Ecto neural progenitor cell (in vitro differentiated cells): ENCODE data around the gene FAM53B.

Experiments used
- DNase-seq: peaks from one replicate; pipeline ENCODE4 v3.0.0-alpha.2; 2018; ENCODE audit warnings: low spot score

The FAM53B gene

DNA sequence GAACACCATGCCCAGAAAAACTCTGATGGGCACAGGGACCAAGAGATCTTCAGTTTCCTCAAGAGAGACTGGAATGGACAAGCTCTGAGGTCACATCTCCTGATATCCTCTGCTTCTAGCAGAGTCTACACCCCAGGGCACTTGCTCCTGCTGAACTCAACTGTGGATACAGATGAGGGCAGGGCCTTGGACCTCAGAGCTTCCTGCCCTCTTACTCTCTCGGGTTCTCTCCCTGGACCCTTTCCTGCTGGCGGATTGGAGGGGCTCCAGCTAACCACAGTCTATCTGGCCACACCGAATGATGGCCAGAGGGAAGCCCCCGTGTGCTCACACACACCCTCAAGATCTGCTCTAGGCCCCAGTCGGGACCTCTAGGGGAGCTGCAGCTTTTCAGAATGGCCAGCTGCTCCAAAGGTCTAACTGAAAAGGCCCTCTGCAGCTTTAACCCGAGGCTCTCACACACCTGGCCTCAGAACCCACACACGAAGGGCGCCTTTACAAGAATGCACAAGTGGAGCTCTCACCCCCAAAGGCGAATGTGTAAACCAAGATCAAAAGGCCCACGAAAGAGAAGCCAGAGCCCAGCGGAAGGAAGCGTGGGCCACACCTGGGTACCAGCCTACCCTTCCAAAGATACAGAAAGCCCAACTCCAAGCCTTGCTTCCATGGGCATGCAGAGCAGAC, 65.5 kb downstream of the FAM53B start:
- no peak for DNase-seq

DNA sequence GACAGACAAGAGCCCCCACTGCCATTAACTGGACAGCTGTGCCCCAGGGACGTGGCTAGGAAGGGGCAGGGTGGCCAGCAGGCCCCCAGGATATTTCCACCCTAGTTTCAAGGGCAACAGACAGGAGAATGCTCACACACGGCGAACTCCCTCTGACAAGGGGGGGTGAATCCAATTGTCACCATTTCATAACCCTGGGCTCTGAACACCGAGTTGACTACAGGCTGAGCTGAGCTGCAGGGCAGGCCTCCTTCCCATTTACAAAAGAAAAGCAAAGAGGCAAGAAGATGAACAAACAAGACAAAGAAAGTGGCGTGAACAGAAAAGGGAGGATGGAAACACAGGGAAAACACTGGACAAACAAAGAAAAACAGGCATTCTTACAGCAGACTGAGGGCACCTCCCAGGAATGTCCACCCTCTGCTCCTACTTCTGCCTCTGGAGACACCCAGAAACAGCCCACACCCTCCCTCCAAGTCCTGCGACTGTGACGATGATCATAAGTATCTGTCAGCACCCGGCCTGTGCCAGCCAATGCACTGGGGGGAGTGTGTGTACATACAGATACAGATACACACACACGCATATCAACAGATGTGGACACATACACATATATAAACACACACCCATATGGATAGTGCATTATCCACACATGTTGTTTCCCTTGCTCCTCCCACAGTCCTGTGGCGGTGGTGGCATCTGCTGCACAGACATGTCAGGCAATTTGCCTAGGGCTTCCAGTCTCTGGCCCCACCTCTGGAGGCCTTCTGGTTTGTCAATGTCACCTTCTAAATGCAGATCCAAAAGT, 66.2 kb downstream of the FAM53B start:
- no peak for DNase-seq

DNA sequence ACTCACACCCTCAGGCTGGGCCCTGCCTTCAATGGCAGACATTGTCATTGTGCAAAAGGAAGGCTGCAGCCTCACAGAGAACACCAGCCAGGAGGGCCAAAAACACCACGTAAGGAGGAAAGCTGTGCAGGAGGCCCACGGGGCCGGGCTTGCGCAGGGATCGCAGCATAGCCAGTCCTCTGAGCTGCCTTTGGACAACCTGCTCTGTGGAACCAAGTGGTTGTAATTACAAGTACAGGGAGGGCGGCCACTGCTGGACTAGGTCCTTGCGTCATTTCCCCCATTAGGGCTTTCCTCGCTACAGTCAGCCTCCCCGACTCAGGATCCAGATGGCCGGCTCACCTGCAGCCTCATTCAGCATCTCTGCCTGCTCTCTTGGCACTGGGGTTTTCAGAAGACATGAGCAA, 66.9 kb downstream of the FAM53B start:
- no peak for DNase-seq

DNA sequence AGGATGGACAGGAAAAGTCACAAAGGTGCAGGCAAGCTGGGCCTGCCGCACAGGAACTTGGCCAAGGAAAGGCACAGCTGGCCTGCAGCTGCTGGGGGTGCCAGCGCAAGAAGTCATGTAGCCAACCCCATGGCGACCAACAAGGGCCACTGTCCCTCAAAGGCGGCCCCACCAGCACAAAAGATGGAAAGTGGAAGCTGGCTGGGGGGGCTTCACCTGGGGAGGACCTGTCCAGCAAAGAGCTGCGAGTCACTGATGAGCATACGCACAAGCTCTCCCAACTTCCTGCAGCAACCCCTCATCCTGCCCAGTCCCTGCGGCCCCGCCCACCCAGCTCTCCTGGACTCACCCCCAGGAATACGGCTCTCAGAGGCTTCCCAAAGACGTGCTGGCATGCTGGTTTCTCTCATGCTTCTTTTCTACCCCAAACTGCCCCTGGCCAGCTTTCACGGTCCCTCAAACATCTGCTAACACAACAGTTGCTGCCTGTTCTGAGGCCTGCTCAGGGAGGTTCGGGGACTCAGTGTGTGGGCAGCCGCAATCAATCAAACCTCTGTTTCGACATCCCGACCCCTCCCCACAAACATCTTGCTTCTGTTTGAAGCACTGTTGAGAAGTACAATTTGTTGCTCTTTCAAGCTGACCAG, 67.6 kb downstream of the FAM53B start:
- no peak for DNase-seq

DNA sequence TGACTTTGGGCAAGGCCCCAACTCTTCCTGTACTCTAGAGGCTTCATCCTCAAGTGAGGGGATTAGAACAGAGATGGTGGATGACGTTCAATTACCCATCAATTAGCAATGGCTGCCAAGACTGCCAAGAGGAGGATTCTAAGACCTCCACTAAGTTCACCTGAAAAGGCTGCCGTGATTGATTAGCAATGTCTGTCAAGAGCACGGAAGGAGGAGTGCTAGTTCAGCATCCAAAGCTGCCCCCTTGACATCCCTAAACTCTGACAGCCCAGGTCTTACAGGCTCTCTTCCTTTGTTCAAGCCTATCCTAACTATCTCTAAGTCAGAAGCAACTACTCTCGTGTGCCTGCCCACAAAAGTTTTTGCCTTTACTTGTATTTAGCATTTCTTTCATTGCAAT, 68.4 kb downstream of the FAM53B start:
- no peak for DNase-seq

DNA sequence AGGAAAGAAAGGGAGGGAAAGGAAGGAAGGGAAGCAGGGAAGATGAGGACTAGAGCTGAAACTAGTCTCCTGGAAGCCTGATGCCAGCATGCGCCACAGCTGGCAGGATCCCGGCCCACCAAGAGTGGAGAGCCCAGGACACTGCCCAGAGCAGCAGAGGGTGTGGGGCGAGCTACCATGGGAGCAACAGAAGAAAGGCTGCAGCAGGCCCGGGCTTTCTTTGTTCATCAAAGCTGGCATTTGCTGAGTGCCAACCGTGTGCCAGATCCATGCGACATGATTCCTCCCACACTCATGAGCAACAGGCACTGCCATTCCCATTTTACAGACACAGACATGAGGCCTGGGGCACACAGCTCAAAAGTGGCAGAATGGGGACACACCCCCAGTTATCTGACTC, 68.9 kb downstream of the FAM53B start:
- DNase-seq = no peak

DNA sequence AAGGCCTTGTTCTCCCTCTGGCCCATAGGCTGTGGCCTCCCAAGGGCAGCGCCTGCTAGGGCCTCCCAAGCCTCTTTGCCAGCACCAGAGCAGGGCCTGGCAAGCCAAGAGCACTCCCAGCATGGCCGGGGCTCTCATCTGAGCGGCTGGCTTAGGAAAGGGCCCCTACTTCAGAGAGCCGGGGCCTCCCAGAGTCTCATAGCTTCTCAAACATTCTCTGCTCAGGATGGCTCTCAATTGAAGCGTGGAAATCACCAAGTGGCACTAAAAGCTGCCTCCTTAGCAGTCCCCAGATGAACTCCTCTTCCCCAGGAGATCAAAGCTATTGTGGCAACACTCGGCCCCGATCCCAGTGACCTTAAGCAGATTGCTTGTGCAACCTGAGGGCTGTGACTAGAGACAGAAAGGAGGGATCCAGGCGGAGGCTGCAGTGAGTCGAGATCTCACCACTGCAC, 69.4 kb downstream of the FAM53B start:
- no peak for DNase-seq

DNA sequence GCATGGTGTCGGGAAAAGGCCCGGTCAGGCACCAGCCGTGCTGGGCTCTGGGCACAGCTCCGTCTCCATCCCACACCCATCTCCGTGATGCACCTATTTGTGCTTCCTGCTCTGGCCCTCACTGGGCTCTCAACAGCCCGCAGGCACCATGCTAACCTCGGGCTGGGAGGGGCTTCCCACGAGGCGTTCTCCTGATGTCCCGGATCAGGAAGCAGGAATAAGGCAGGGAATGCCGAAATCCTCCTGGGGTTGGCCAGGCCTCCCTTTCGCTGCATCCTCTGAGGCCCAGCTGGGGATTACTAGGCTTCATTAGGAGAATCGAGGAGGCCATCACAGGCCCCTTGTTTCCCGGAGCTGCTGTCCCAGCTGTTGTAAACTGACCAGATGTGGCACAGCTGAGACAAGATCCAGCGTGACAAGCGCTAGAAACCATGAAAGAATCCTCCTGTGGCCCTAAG, 72.0 kb downstream of the FAM53B start:
- peak; percentile 68 for DNase-seq

DNA sequence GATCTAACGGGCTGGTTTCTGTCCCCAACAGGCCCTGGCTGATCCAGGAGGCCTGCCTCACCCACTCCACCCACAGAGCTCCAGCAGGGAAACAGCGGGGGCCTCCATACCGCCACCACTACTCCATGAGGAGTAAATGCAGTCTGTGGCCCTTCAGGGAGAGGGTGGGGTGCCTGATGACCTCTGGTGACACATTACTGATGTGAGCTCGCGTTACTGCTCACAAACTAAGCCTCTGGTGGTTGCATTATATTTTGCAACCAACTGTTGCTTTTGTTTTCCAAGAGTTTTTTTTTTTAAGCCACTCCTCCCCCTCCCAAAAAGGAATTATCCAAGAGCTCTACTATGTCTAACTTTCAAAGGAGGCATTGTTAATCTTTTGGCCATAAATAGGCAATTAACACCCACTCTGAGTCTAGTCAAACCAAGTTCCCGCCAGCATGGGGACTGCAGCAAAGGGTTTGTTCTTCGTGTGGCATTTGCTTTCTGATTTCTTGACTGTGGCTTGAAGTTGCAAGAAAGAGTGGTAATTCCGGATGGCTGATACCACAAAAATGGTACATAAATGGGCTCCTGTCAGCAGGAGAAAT, 72.6 kb downstream of the FAM53B start:
- no peak for DNase-seq

DNA sequence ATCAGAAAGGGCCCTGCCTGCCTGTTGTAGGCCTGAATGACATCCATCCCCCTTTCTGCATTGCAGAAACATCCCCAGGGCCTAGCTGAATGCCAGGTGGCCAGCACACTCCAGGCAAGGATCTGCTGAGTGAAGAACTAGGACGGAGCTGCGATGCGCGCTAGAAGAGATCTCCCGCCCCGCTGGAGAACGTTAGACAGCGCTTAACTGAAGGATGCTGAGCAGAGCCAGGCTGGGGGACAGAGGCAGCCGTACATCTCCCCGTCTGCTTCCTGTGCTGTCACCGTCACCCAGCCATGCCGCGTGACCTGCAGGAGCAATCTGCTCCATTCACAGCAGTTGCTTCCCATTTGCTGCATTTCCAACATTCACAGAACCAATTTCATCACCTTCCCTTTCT, 73.3 kb downstream of the FAM53B start:
- no peak for DNase-seq

DNA sequence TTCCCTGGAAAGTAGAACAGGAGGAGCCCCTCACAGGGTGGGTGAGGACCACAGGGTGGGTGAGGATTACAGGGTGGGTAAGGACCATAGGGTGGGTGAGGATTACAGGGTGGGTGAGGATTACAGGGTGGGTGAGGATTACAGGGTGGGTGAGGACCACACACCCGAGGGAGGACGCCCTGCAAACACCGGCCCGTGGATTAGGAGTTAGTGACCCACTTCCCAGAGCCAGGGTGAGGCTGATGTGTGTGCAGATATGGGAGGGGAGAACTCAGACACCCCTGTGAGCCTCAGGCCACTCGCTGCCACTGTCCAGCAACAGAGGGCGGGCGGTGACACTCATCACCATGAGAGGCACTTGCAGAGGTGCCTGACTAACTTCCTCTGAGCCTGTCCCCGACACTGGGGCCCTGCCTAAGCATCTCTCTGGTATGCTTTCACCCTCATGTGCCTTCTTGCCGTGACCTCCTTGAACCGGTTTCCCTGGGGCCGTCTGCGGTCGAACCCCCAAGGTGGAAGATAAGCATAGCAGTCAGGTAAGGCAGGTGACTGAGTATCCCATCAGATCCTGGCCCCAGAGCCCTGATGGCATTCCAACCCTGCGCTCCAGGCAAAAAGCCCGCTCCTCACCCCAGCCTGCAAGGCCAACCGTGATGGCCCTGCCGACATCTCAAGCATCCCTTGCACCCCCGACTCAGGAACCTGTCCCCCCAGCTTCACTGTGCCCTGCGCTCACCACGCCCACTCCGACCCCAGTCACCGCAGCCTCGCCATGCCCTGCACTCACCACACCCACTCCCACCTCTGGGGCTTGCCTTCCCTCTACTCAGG, 74.1 kb downstream of the FAM53B start:
- DNase-seq = no peak

DNA sequence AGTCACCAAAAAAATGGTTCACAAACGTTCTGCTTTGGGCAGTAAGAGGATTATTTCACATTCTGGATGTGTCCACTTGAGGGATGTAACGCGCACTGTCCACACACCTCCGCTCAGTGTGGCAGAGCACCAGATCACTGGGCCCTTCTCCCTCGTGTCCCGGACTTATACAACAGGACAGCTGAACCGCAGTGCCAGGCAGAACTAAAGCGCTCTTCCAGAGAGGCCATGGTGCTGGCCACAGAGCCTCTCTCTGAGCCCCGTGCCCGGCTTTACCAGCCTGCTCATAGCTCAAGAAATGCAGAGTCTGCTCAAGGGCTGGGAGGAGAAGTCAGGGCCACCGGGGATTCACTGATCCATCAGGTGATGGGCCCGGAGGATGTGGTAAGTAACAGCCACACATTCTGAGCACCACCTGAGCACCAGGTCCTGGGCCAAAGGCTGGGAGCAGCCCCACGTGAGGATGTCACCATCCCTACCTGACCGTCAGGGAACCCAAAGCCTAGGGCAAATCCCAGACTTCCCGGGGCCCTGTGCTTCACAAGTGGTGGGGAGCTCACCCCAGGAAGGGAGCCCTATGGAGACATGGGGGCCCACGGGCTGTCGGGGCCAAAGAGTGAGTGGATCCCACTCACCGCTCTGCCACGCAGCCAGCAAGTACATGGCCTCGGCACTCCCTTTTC, 74.9 kb downstream of the FAM53B start:
- DNase-seq = no peak

DNA sequence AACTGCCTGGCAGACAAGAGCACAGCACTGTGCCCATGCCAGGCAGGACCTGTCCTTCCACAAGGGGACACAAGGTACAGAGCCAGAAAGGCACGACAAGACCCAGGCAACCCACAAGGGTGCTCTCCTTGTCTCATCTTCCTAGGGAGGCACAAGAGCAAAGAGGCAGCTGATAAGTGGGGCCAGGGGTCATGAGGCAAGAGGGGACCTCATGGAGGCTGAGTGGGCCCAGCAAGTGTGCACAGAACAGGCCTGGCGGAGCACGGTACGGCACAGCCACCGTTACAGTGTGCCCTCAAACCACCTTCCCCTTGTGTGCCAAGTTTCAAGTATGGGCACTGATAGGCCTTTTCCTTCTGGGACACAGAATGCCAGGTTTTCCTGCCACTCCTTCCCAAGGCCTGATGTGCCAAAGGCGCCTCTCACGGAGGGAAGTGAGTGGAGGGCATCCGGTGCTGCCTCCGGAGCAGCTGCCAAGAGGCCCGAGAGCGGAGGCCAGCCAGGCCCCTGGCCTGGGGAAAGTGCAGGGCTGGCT, 75.6 kb downstream of the FAM53B start:
- no peak for DNase-seq

DNA sequence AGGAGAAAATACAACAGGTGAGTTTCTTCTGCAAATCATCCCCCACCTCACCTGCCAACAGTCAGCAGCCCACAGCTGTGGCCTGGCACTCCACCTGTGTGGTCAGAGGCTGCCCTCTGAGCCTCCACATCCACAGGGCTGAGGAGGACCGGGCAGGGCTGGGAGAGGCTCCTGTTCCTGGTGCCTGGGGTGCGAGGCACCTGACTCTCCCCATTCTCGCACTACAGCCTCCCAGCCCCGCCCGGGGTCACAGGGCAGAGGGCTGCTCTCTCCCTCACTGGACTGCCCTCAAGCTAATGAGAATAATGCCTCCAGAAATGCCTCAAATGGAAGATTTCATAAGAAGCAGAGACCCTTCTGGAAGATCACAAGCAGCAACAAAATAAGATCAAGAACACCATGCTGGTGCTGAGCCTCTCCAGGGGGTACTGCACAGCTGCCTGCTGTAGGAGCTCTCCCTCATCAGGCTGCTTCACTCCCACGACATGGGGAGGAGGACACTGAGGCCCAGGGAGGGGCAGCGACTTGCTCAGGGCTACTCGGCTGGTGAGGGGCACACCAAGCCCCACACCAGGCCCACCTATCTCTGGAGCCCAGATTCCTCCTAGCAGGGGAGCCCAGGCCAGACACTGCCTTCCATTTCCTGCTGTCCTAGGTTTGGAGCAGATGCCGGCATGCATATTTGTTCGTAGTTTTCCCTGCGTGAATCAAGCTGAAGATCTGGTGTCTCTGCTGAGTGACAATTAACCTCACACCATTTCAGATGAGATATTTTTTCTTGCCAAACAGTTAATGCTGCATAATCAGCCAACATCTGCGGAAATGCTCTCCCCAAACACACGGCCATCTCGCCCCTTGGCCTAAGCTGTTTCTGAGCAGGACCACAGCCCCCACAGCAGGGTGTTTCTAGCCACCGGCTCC, 76.5 kb downstream of the FAM53B start:
- DNase-seq = no peak

DNA sequence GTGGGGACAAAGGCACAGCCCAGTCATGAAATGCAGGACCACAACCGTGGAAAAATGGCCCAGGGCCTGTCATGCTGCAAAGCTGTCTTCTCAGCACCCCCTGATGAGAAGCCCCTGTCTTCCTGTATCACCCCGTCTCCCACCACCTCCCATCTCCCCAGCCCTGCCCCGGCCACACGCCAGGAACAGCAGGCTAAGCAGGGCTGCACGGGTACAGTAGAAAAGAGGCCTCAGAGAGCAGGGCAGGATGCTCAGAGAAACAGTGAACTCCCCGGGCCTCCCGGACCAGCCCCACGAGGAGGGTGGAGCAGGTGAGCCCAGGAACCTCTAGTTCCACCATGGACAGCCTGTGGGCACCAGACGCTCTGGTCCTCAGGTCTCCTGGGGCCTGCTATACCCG, 77.7 kb downstream of the FAM53B start:
- DNase-seq = no peak

DNA sequence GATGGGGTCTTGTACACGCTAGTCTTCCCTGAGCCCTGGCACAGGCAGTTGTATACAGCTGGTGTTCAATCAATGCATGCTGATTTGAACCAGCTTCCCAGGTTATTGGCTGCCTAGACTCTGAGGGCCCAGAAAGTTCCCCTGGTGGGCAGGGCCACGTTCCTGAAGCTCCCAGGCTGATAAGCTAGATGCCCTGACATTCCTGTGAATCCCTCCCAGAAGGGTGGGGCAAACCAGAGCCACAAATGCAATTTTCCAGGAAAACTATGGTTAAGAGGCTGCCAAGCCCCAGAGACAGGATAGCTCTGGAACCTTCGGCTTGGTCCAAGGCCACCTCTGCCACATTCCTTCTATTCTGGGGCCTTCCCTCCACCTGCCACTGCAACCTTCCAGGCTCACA, 78.2 kb downstream of the FAM53B start:
- no peak for DNase-seq

DNA sequence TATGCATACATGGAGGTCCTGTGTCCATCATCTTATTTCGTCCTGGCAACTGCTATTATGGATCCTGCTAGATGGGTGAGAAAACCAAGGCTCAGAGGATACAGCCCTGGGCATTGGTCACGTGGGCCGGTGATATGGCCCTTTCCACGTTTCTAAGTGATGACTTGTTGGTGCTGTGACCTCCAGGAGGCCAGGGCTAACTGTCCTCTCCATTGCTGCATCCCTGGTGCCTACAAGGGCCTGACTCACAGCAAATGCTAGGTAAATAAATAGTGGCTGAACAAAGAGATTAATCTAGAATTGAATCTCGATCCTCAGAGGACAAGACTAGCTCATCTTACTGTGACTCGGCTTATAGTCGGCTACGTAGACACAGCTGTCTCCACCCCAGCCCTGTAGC, 78.6 kb downstream of the FAM53B start:
- DNase-seq = no peak

DNA sequence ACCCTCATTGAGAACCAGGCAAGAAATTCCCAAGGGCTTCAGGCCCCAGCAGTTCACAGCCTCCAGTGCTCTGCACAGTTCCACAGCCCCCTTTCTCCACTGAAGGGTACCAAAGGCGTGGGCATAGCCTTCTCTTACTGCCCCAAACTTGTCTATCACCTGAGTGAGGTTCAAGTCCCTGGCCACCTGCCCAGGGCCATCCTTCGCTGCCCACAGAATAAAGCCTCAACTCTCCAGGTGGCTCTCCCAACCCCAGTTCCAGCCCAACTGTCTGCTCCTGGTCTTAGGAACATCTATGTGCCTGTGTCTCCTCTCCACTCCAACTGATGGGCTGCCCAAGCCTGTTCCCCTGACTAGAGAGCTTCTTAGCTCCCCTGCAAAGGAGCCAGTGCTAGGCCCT, 79.1 kb downstream of the FAM53B start:
- no peak for DNase-seq

DNA sequence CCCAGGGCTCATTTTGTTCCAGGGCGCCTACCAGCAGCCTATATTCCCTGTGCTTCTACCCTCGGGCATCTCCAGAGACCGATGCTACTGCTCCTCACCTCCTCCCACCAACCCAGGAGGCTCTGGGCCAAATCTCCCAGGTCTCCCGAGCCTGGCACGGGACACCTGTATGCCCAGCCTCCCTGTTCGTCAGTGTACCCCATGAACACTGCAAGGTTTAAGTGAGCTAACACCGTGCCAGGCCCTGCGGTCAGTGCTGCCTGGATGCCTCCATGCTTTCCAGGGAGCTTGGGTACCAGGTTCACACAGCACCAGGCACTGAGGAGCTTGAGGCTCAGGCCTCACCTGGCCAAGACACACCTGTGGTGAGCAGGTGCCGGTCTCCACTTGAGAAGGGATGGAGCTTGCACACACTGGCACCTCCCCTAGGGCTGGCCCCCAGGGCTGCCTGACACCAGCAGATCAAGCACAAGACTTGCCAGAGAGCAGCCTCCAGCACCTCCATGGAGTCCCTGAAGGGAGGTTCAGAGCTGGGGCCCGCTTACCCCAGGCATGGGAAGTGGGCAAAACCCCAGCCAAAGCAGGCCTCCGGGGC, 80.3 kb downstream of the FAM53B start:
- DNase-seq = no peak
